HG03342 (cell line): ENCODE measurements around the gene OLA1.
A peak's percentile ranks its signal among the peaks of the same experiment; 100 is the strongest.

Source experiments
- ATAC-seq: cut with Tn5 transposase; IDR thresholded peaks from one replicate; pipeline ENCODE4 v1.9.1; 2021; ENCODE audit warnings: mild to moderate bottlenecking, moderate library complexity; ENCODE audit not compliant: unreplicated experiment

The OLA1 gene

DNA sequence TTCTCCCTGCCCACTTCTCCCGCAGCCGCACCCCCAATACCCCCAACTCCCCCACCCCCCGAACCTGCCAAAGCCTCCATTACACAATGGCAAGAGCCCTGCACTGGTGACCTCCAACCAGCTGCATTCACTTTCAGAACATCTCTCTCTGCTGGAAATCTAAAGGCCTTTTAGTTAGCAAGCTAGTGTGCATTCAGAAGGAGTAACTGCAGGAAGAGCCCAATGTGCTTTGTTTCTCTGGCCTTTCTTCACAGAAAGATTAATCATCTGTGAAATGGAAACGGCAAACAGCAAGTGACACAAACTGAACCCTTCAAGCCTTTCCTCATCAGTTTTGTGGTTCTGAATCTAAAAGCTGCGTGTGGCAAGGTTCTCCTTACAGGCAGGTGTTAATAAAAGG lies 124.2 kb downstream of the OLA1 start:
- ATAC-seq, result no peak

DNA sequence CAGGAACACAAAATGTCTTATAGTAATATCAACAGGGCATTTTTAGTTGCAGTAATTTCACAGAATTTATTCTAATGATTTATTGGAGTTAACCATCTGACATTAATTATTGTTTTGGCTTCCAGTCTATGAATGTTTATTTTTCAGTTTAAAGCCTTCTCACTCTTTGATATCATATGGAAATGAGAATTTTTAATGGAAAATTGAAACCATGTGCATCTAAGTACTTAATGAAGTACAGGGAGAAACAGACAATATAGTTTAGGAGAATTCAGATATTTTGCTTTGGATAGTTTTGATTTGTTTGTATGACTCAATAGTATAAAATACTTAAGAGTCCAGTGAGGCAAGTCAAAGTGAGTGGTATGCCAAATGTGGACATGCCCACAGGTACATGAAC lies 126.1 kb downstream of the OLA1 start:
- ATAC-seq, result no peak

- no peak for ATAC-seq
These were observed 126.7 kb downstream of the OLA1 start for GRCh38 chr2:174121612-174122011.

DNA sequence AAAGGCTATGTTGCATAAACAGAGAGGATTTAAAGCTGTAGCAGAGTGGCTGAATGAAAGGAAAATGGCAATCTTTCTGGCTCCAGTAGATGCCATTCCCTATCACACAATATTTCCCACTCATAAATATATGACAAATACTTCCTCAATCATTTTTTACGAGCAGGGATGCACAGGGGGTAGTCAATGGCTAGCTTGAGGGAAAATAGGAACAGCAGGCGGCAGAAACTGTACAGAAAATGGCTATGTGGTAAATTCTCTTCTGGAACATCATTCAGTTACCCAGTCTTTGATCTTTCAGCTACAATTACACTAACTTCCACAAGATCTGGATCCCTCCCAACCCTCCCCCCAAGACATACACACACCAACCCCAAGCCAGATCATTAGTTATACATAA lies 127.2 kb downstream of the OLA1 start:
- ATAC-seq, result no peak

DNA sequence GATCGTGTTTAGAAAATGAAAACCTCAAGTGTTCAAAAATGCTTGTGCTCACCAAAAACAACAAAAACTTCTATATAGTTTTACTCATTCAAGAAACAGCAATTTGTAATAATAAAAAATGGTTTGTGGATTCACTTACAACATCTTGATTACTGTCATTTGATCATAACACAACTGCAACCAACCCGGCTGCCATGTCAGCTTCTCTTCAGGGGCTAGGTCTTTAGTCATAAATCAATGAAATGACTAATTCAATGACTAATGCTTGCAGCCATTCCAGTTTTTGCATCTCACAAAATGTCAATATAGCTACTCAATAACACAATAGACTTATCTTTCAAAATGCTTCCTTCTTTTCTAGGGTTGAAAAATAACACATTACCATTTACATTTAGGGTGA lies 128.0 kb downstream of the OLA1 start:
- no peak for ATAC-seq

DNA sequence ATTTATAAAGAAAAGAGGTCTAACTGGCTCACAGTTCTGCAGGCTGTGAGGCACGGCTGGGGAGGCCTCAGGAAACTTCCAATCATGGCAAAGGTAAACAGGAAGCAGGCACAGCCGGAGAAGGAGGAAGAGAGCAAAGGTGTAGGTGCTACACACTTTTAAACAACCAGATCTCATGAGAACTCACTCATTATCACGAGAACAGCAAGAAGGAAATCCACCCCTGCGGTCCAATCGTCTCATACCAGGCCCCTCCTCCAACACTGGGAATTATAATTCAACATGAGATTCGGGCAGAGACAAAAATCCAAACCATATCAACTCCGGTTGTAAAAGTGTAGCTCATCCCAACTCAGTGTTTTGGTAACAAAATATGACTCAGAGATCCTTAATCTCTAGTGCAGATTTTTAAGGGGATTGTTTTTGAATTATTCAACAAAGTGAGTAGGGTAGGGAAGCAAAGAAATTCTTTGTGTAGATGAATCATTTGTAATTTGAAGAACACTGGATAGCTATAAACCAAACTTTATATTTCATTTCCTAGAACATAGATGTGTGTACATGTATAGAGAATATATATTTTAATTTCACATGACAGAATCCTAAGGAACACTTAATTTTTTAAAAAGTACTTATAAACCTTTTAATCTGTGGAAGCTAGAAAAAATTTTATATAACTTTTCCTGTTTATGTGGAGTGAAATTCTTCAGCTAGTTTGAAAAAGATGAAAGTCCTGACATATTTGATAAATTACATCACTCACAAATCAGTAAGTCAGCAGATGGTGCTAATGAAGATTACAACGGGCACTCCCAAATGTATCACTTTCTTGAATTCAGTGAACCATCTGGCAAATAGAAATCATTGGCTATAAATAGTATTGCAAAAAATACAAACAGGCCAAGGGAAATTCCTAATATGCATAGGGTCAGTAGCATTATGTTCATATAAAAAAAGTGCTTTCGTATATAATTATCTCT lies 130.1 kb downstream of the OLA1 start:
- no peak for ATAC-seq

DNA sequence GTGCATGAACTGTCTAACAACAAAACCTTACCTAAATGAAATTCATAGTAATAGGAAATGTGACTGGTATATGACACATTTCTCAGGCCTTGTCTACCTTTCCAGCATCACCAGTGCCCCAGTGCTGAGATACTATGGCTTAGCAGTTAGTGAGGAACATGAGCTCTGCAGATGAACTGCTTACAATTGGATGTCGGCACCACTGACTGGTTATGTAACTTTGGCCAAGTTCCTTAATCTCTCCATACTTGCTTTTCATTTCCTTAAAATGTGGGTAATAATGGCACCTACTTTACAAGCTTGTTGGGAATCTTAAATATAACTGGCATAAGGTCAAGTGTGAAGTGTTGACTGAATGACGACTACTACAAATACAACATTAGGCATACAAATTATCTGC lies 136.3 kb downstream of the OLA1 start:
- no peak for ATAC-seq

DNA sequence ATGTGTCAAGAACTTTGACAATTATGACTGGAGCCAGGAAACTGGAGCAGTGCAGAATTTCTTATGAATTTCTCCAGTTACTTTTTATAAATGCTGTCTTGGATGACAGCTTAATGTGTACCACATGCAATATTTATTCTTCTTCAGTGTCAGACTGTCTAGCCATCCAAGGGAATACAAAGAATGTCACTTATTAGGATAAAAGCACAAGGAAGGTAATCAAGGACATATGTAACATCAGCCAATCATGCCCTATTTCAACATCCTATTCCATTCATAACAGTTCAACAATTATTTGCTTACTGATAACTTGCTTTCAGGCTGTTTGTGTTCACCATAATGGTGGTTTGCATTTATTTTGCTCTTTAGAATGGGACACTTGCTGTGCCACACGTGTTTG lies 139.8 kb downstream of the OLA1 start:
- no peak for ATAC-seq

DNA sequence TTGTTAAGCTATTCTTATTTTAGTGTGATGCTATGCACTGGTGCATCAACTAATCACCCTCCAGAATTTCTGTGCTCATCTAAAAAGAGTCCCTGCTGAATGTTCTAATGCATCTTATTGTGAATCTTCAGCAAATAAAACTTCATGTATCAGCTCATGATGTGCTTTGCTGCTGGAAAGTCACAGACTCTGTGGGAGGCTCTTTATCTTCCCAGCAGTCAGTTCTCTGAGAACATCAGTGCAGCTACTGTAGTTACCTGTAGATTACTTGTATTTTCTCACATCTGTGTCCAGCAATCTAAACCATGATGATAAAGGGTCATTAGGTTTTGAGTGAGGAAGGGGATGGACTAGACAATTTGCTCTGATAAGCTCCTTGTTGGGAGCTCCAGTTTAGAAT lies 141.6 kb downstream of the OLA1 start:
- no peak for ATAC-seq

GRCh38 chr2:174094542-174094941 lies 153.8 kb downstream of the OLA1 start:
- no peak for ATAC-seq

DNA sequence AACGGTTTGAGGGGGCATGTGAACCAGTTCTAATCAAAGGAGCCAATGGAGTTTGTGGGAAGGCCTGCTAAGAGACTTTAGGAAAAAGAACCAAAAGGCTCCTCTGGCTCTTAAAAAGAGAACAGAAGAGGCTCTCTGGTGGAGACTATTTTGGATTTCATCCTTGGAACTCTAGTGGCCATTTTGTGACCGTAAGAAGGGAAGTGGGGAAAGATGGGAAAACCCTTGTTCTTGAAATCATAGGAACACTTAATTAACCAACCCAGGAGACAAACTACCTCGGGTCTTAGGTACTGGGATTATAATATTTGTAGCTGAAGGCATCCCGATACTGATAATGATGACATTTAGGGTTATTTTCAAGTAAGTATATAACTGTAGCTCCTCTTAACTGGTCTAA lies 157.9 kb downstream of the OLA1 start:
- ATAC-seq, result no peak

DNA sequence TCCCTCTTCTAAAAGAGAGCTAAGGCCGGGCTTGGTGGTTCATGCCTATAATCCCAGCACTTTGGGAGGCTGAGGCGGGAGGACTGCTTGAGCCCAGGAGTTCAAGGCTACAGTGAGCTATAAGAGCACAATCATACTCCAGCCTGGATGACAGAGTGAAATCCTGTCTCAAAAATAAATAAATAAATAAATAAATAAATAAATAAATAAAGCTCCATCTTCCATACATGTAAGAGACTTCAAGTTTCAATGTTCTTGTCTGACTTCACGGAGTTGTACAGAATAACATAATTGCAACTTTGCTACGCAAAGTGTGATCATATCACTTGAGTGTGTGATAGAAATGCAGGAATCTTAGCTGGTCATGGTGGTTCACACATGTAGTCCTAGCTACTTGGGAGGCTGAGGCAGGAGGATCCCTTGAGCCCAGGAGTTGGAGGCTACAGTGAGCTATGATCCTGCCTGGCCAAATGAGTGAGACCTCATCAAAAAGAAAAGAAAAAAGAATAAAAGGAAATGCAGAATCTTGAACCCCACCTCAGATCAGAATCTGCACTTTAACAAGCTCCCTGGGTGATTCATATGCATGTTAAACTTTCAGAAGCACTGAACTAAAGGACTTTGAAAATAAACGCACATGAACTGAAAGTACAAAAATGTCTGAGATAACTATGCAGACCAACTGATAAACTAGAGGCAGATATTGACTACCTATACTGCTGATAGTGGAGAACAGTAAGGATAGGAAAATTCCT lies 159.4 kb downstream of the OLA1 start:
- no peak for ATAC-seq

DNA sequence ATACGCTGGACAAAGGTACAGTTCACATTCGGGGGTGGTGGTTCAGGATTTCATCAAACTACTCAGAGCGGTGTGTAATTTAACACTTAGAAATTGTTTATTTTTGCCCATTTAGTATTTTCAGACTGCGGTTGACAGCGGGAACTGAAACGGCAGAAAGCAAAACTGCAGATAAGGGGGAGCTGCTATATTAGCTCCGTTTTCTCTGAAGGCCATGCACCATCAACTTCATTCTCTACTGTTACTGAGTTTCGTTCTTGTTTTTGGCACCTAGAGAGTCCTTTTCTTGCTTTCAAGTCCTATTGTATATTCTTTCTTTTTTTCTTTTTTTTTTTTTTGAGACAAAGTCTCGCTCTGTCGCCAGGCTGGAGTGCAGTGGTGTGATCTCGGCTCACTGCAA lies 161.6 kb downstream of the OLA1 start:
- no peak for ATAC-seq

GRCh38 chr2:174085781-174086180 lies 162.6 kb downstream of the OLA1 start:
- ATAC-seq, result no peak

DNA sequence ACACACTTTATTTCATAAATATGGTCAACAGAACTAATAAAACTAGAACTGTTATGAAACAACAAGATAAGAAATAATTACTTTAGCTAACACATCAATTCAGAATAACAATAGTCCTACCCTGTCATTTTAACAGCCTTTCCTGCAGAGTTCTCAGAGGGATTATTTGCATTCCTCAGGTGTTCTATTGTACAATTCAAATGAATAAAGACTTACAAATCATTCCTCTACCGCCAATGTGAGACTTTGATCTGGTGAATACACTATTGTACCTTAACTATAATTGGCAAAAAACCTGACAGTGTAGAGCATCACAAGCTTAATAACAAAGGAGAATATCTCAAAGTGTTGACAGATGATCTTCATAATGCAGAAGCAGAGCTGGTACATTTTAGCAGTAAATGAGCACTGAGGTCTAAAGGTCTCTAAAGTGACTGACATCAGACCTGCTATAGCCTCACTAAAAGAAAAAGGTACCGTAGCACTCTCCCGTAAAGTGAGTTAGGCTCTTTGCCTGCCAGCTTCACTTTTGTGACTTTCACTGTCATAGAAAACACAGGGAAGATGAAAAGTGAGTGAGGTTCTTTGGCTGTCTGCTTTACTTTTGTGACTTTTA lies 164.4 kb downstream of the OLA1 start:
- no peak for ATAC-seq

GRCh38 chr2:174080672-174081121 lies 167.6 kb downstream of the OLA1 start:
- no peak for ATAC-seq

DNA sequence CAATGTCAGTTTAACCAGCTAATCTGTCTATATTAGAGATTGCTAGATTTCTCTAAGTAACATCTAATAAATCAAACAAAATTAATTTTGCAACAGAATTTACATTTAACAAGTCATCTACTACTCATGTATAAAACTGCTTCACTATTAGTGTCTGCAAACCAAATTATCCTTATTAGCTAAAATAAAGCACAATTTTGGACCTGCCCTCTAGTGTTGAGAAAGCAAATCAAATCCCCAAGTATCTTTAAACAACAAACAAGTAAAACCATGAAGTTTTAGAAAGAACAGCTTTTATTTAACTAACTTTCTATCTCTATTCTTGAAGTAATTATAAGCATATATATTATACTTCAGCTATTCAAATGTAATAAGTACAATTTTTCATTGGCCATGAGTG lies 170.1 kb downstream of the OLA1 start:
- no peak for ATAC-seq

DNA sequence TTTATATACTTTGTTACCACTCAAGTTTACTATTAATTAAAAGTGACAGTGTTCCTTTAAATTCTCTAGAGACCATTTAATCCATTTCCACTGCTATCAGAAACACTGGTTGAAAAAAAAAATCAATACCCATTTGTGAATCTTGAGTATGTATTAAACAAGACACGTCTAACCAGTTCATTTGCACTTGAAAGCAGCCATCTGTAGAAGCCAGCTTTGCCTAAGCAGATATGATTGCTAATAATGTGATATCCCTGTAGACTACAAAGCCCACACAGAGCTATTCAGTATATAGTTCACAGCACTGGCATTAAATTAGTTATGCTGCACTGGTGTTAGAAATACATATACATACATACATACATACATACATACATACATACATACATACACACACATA lies 171.4 kb downstream of the OLA1 start:
- no peak for ATAC-seq

GRCh38 chr2:174076040-174076439 lies 172.3 kb downstream of the OLA1 start:
- no peak for ATAC-seq

DNA sequence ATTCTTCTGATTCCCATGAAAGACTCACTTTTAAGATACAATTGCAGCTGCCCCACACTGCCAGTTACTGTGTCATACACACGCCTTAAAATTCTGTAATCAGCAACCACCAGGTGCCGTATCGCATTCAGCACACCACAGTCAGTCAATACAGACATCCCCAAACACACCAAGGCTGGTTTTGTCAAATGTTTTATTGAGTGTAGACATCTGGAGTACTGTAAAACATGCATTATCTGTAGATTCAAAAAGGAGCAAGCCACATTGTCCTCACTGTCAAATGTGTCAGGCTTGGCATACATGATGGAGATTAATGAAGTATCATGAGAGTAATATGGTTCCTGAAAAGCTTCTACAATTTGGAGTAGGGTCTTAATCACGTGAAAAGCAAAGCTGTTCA lies 173.5 kb downstream of the OLA1 start:
- ATAC-seq, result no peak

GRCh38 chr2:174072857-174073256 lies 175.5 kb downstream of the OLA1 start:
- no peak for ATAC-seq

DNA sequence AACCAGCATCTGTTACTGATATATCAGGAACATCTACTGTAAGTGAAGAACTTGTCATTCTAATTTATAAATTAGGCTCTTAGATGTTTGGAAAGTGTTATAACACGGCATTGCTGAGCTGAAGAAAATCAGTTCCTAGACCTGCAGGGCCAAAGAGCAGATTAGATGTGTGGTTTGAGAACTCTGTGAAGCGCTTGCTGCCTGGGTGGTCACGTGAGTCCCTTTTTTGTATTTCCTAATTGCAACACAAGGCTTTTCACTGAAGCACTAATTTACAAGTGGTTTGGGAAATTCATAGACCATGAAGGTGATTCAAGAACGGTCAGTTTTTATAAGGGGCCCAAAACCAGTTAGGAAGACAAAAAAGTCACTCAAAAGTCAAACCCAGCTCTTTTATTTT lies 176.3 kb downstream of the OLA1 start:
- ATAC-seq, result peak; percentile 58
